Fibroblast of mammary gland (primary cell): Measurements from ENCODE around the gene CACNA1B.

Experiments
- DNase-seq: peaks from one replicate; pipeline ENCODE4 v3.0.0-alpha.2; 2010; ENCODE audit warnings: low read depth
- H3K4me3 ChIP-seq: 2 replicates; pipeline ENCODE4 v1.5.1; 2011; ENCODE audit warnings: low read depth, mild to moderate bottlenecking, low read length, moderate library complexity; ENCODE audit not compliant: control insufficient read depth
- TF ChIP-seq, protein P1 (sequence below): conservative IDR thresholded peaks from 2 replicates; pipeline ENCODE4 v1.5.1; 2011; ENCODE audit warnings: low read depth, low read length, inconsistent platforms; ENCODE audit not compliant: control insufficient read depth, insufficient read depth

CACNA1B gene

GRCh38 chr9:137905740-137906139 lies 28.2 kb downstream of the CACNA1B start:
- TF ChIP-seq, protein P1, sequence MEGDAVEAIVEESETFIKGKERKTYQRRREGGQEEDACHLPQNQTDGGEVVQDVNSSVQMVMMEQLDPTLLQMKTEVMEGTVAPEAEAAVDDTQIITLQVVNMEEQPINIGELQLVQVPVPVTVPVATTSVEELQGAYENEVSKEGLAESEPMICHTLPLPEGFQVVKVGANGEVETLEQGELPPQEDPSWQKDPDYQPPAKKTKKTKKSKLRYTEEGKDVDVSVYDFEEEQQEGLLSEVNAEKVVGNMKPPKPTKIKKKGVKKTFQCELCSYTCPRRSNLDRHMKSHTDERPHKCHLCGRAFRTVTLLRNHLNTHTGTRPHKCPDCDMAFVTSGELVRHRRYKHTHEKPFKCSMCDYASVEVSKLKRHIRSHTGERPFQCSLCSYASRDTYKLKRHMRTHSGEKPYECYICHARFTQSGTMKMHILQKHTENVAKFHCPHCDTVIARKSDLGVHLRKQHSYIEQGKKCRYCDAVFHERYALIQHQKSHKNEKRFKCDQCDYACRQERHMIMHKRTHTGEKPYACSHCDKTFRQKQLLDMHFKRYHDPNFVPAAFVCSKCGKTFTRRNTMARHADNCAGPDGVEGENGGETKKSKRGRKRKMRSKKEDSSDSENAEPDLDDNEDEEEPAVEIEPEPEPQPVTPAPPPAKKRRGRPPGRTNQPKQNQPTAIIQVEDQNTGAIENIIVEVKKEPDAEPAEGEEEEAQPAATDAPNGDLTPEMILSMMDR = no peak
- H3K4me3 ChIP-seq = no peak overlapping the region
- DNase-seq = no peak

- DNase-seq = no peak
- TF ChIP-seq, protein P1 = no peak
- no peak overlapping the region for H3K4me3 ChIP-seq
These were observed 30.2 kb downstream of the CACNA1B start for GRCh38 chr9:137907776-137908175.

- TF ChIP-seq, protein P1 = no peak
These were observed 35.1 kb downstream of the CACNA1B start for GRCh38 chr9:137912671-137913070.

GRCh38 chr9:137913132-137913531 lies 35.5 kb downstream of the CACNA1B start:
- TF ChIP-seq, protein P1 = no peak
- H3K4me3 ChIP-seq = no peak overlapping the region
- no peak for DNase-seq

More at GRCh38 chr9:137912671-137913070, 35.1 kb downstream of the CACNA1B start:
- no peak overlapping the region for H3K4me3 ChIP-seq
- no peak for DNase-seq

- DNase-seq = no peak
- no peak overlapping the region for H3K4me3 ChIP-seq
- TF ChIP-seq, protein P1 = no peak
These were observed 36.5 kb downstream of the CACNA1B start for GRCh38 chr9:137913771-137914767.

DNA sequence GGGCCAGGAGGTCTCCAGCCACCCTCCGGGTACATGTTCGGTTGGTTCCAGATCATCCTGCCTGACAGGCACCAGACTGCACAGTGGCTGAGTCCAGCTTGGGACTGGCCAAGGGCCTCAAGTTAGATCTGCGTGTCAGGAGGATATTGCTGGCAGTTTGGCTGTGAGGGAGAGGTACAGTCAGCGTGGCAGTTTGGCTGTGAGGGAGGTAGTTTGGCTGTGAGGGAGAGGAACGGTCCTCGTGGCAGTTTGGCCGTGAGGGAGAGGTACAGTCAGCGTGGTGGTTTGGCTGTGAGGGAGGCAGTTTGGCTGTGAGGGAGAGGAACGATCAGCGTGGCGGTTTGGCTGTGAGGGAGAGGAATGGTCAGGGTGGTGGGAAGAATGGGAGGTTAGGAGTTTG lies 39.0 kb downstream of the CACNA1B start:
- TF ChIP-seq, protein P1 = no peak

More for the DNA sequence above, 39.0 kb downstream of the CACNA1B start:
- no peak for DNase-seq
- no peak overlapping the region for H3K4me3 ChIP-seq
